NCI-H524 (cell line): ENCODE data around the gene DNAI2.

ENCODE experiments used
- DNase-seq, 2 experiments: peaks; one replicate each; lab custom pipeline; 2025; lab: John Stamatoyannopoulos, UW

DNAI2 gene

GRCh38 chr17:74339537-74340195 lies 65.6 kb downstream of the DNAI2 start:
- peak; percentile 75 to 89 for DNase-seq

DNA sequence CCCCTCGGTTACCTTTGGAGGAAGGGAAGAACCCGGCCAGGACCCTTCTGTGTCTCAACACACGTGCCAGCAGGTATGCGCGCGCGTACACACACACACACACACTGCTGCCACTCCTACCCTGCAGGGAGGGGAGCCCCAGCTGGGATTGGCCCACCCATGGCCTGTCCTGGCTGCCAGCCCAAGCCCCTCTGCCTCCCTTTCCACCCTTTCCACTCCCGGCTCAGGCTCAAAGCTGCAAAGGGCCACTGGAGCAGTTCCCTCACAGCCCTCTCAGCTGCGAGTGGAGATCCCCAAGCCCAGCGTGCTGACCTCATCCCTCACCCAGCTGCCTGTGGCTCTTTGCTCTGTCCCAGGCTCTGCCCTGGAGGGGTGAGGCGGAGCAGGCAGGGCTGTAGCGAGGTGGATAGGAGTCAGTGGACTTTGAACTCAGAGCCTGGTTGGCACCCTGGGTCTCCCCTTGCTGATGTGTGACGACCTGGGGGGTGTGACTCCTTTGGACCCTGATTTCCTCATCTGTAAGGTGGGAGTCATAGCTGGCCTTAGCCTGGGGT lies 66.5 kb downstream of the DNAI2 start:
- DNase-seq = peak; percentile 47 to 63

DNA sequence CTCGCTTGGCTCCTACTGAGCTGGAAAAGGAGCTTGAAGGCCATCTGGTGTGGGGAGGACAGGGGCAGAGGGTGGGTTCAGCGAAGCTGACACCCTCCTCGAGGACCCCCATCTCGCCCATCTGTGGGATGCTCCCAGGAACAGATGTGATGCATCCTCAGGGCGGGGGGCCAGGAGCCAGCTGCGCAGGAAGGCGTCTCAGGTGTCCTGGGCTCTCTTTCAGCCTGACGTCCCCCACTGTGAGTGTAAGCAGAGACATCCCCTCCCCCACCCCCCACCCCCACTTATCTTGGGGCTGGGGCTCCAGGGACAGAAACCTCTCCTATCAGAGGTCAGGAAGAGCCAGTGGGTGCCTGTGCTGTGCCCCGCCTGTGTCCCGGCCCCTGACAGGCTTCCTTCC lies 68.2 kb downstream of the DNAI2 start:
- DNase-seq = peak; percentile 100

GRCh38 chr17:74343121-74343520 lies 69.1 kb downstream of the DNAI2 start:
- DNase-seq = no peak

GRCh38 chr17:74343526-74344284 lies 69.7 kb downstream of the DNAI2 start:
- peak; percentile 90 to 99 for DNase-seq

DNA sequence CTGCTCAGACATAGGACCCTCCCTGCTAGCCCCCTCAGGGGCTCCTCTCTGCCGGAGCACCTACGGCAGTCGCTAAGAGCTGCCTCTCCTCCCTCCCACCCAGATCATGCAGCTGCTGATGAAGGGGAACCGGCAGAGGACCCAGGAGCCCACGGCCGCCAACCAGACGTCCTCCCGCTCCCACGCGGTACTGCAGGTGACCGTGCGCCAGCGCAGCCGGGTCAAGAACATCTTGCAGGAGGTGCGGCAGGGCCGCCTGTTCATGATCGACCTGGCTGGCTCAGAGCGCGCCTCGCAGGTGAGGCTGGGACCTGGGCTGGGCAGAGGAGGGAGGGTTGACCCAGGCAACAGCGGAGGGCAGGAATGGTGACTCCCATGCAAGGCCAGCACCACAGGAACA lies 70.6 kb downstream of the DNAI2 start:
- no peak for DNase-seq

- no peak for DNase-seq
Observed at GRCh38 chr17:74345433-74346241, 71.6 kb downstream of the DNAI2 start.

DNA sequence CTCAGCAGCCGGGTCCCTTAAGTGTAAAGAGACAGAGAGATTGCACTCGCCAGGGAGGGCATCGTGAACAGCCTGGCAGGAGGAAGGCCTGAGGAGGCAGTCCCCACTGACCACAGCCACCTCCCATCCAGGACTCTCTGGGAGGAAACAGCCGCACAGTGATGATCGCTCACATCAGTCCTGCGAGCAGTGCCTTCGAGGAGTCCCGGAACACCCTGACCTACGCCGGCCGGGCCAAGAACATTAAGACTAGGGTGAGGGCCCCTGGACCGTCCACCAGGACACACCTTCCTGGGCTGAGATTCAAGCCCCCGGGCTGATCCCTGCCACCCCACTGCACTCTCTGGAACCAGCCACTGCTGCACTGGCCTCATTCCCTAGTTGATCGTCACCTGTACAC lies 73.6 kb downstream of the DNAI2 start:
- no peak for DNase-seq

DNA sequence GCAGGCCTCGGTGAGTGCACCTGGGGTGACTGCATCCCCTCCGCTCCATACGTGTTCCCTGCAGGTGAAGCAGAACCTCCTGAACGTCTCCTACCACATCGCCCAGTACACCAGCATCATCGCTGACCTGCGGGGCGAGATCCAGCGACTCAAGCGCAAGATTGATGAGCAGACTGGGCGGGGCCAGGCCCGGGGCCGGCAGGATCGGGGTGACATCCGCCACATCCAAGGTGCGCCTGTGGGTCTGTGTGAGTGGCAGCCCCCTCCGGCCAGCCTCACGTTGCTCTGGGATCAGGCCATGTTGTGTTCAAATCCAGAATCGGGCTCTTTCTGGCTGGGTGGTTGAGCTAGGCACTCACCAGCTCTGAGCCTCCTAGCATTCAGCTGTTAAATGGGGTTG lies 75.1 kb downstream of the DNAI2 start:
- no peak for DNase-seq

DNA sequence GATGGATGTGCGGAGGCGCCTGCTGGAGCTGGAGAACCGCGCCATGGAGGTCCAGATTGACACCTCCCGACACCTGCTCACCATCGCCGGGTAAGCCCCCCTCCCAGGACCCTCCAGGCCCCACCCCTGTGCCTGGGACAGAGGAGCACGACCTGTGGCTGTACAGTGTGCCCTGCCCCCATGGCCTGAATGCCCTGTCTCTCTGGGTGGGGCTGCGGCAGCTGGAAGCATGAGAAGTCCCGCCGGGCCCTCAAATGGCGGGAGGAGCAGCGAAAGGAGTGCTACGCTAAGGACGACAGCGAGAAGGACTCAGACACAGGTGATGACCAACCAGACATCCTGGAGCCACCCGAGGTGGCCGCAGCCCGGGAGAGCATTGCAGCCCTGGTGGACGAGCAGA lies 76.5 kb downstream of the DNAI2 start:
- DNase-seq = no peak

DNA sequence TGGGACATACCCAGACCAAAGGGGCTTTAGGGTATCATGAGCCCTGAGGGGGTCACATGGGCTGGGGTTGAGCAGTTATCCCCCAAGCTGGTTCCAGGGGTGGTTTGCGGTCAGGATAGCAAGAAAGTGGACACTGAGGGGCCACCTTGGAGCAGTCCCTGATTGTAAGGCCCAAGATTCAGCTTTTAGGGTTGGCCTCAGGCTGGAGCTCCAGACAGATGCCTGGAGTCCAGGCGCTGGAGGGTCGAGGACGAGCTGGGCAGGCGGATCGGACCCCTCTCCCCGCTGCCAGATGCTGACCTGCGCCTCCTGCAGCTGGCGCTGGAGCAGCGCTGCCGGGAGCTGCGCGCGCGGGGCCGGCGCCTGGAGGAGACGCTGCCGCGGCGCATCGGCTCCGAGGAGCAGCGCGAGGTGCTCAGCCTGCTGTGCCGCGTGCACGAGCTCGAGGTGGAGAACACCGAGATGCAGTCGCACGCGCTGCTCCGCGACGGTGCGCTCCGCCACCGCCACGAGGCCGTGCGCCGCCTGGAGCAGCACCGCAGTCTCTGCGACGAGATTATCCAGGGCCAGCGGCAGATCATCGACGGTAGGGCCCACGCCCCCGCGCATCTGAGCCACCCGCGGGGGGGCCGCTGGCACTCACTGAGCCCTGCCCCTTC lies 77.6 kb downstream of the DNAI2 start:
- no peak for DNase-seq

DNA sequence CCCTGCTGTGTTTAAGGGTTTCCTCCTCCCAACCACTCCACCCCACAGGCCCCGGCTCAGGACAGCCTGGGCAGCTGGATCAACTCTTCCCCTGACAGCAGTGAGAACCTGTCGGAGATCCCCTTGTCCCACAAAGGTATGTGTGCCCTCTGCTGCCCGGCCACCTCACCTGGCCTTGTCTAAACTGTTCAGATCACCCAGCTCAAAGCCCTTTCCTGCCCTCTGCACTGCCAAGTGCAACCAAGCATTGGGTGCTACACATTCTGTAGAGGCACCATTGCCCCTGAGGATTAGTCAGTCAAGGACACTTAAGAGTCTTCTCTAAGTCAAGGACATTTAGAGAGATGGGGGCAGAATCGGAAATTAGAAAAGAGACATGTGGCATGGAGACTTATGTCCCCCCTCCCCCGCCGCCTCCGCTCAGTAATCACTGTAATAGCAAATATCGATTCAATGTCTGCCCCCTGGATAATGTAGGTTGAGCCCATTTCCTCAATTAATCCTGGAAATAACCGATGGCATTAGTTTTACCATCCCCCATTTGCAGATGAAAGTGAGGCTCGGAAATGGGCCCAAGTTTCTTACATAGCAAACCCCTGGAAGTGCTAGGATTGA lies 79.5 kb downstream of the DNAI2 start:
- peak; percentile 97 to 99 for DNase-seq

GRCh38 chr17:74354123-74354522 lies 80.1 kb downstream of the DNAI2 start:
- peak in 1 of 2 experiments; percentile 81 for DNase-seq

- no peak for DNase-seq
Observed at GRCh38 chr17:74354561-74354960, 80.5 kb downstream of the DNAI2 start.

- DNase-seq = no peak
Observed at GRCh38 chr17:74355065-74355464, 81.0 kb downstream of the DNAI2 start.

GRCh38 chr17:74356646-74357465 lies 82.8 kb downstream of the DNAI2 start:
- DNase-seq = no peak

DNA sequence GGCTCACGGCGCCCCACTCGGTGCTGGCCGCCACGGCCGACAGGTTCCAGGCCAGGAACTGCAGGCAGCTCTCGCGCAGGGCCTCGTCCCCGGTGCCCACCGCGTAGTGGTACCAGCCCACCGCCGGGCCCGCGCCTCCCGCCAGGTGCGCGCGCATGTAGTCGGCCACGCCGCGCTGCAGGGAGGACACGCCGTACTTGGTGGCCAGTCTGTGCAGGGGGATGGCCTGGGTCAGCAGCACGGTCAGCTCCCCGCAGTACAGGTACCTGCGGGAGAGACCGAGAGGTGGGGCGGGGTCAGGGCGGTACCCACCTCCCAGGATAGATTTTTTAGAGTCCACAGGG lies 83.4 kb downstream of the DNAI2 start:
- no peak for DNase-seq

DNA sequence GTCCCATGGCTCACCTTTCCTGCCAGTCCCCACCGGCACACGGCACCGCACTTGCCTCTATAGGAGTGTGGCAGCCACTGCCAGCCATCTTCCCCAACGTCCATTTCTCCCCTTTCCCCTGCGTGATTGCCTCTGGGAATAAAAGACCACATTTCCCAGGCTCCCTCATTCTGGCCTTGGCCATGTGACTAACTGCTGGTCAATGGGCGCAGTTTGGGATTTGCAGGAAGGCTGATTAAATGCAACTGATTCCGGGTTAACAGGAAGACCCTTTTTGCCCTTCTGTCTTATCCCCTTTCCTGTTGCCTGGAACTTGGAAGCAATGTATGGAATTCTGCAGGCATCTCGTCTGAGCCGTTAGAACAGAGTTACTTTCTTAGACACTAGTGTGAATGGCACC lies 84.7 kb downstream of the DNAI2 start:
- no peak for DNase-seq

GRCh38 chr17:74359916-74360315 lies 85.9 kb downstream of the DNAI2 start:
- DNase-seq = no peak

GRCh38 chr17:74360899-74361229 lies 86.8 kb downstream of the DNAI2 start:
- no peak for DNase-seq
